HG03045 (cell line): ENCODE data around the gene TPRKB.
"Not testable (repeated sequence)": the region's sequence is repeated elsewhere in the genome, so short reads cannot be mapped to it uniquely, and the experiment has no call there.

Experiments used
- ATAC-seq: cut with Tn5 transposase; IDR thresholded peaks from one replicate; pipeline ENCODE4 v1.9.1; 2021; ENCODE audit warnings: mild to moderate bottlenecking, moderate library complexity; ENCODE audit not compliant: unreplicated experiment

Gene TPRKB

GRCh38 chr2:73740767-73741166 lies 3.6 kb upstream of the TPRKB start:
- no peak for ATAC-seq

- no peak for ATAC-seq
Observed at GRCh38 chr2:73739101-73739500, 2.0 kb upstream of the TPRKB start.

GRCh38 chr2:73736378-73736777 lies 767 bp downstream of the TPRKB start:
- ATAC-seq = no peak

- no peak for ATAC-seq
Observed at GRCh38 chr2:73730810-73731209, 6.3 kb downstream of the TPRKB start.

GRCh38 chr2:73728711-73729110 lies 8.4 kb downstream of the TPRKB start:
- ATAC-seq = no peak

- no peak for ATAC-seq
Observed at GRCh38 chr2:73728043-73728442, 9.1 kb downstream of the TPRKB start.

- ATAC-seq = not testable (repeated sequence)
Observed at GRCh38 chr2:73726657-73727056, 10.5 kb downstream of the TPRKB start.

GRCh38 chr2:73718851-73719621 lies 18.1 kb downstream of the TPRKB start:
- no peak for ATAC-seq

- no peak for ATAC-seq
Observed at GRCh38 chr2:73718421-73718820, 18.7 kb downstream of the TPRKB start.

- not testable (repeated sequence) for ATAC-seq
Observed at GRCh38 chr2:73717695-73718094, 19.4 kb downstream of the TPRKB start.

GRCh38 chr2:73717251-73717606 lies 19.9 kb downstream of the TPRKB start:
- no peak for ATAC-seq

- ATAC-seq = no peak
Observed at GRCh38 chr2:73716543-73717250, 20.4 kb downstream of the TPRKB start.

GRCh38 chr2:73714091-73714490 lies 23.1 kb downstream of the TPRKB start:
- no peak for ATAC-seq

- no peak for ATAC-seq
Observed at GRCh38 chr2:73708527-73708926, 28.6 kb downstream of the TPRKB start.

GRCh38 chr2:73707636-73708035 lies 29.5 kb downstream of the TPRKB start:
- no peak for ATAC-seq

- ATAC-seq = no peak
Observed at GRCh38 chr2:73707058-73707457, 30.1 kb downstream of the TPRKB start.

GRCh38 chr2:73705091-73705490 lies 32.1 kb downstream of the TPRKB start:
- ATAC-seq = no peak

- ATAC-seq = no peak
Observed at GRCh38 chr2:73704285-73704684, 32.9 kb downstream of the TPRKB start.

GRCh38 chr2:73703675-73704074 lies 33.5 kb downstream of the TPRKB start:
- no peak for ATAC-seq

GRCh38 chr2:73702852-73703493 lies 34.2 kb downstream of the TPRKB start:
- not testable (repeated sequence) for ATAC-seq

- no peak for ATAC-seq
Observed at GRCh38 chr2:73701968-73702665, 35.0 kb downstream of the TPRKB start.

- not testable (repeated sequence) for ATAC-seq
Observed at GRCh38 chr2:73701448-73701765, 35.7 kb downstream of the TPRKB start.
